ENCODE data around the gene CTSC.

GRCh38 chr11:88353386-88353785 lies 15.8 kb upstream of the CTSC start:
- no peak for TF ChIP-seq GABPA (tag; conservative IDR thresholded peaks at IDR 0.05; ENCODE audit: low read depth)
- TF ChIP-seq SIN3B (IDR thresholded peaks at IDR 0.05; ENCODE audit: low read depth), result no peak
- no peak for TF ChIP-seq REST (IDR thresholded peaks at IDR 0.05; ENCODE audit: borderline replicate concordance)
- TF ChIP-seq REST (CRISPR knock-in tag; IDR thresholded peaks at IDR 0.05; ENCODE audit: low read depth), result no peak
- no peak for TF ChIP-seq NR2C1 (IDR thresholded peaks at IDR 0.05)
- no peak for TF ChIP-seq NR2C1 (tag; IDR thresholded peaks at IDR 0.05)
- TF ChIP-seq POLR2AphosphoS5 (IDR thresholded peaks at IDR 0.05; ENCODE audit: control insufficient read depth, insufficient read depth, low read depth, low read length), result no peak
- TF ChIP-seq HMG20B (CRISPR knock-in tag; IDR thresholded peaks at IDR 0.05), result no peak

All from K562 (cell line).